GM15510 (cell line): Measurements from ENCODE around the gene SLC22A17.
A peak's percentile ranks its signal among the peaks of the same experiment; 100 is the strongest.

Source experiments
- POLR2A ChIP-seq: IDR thresholded peaks from 3 replicates; pipeline ENCODE4 v1.6.1; 2011; ENCODE audit warnings: borderline replicate concordance; ENCODE audit not compliant: insufficient read length; ENCODE audit errors: extremely low read depth

SLC22A17 gene

GRCh38 chr14:23327947-23328744 lies 24.5 kb downstream of the SLC22A17 start:
- TF ChIP-seq POLR2A, result no peak

DNA sequence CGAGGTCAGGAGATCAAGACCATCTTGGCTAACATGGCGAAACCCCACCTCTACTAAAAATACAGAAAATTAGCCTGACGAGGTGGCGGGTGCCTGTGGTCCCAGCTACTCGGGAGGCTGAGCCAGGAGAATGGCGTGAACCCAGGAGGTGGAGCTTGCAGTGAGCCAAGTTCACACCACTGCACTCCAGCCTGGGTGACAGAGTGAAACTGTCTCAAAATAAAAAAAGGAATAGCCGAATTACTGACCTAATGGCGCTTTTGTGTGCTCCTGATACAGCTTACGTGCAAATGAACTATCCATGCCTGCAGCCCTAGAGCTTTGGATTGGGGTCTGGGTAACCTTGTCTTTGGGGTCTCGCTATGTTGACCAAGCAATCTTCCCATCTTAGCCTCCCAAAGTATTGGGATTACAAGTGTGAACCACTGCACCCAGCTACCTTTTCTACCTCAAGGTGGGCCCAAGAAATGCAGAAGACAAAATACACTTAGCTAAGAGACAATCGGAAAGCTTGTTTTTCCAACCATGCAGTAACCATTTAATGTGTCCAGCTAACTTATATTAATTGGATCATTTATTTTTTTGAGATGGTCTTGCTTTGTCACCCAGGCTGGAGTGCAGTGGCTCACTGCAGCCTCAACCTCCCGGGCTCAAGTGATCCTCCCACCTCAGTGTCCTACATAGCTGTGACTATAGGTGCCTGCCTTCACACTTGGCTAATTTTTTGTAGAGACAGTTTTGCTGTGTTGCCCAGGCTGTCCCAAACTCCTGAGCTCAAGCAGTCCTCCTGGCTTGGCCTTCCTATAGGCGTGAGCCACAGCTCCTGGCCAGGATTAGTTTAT lies 26.0 kb downstream of the SLC22A17 start:
- no peak for TF ChIP-seq POLR2A

DNA sequence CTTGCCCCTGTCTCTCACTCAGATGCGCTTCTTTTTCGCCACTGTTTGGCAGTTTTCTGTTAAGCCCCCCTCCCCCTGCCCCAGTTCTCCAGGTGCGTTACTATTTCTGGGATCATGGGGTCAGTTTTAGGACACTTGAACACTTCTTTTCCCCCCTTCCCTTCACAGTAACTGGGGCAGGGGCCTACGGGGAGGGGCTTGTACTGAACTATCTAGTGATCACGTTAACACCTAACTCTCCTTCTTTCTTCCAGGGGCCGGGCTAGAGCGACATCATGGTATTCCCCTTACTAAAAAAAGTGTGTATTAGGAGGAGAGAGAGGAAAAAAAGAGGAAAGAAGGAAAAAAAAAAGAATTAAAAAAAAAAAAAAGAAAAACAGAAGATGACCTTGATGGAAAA lies 27.7 kb downstream of the SLC22A17 start:
- no peak for TF ChIP-seq POLR2A

DNA sequence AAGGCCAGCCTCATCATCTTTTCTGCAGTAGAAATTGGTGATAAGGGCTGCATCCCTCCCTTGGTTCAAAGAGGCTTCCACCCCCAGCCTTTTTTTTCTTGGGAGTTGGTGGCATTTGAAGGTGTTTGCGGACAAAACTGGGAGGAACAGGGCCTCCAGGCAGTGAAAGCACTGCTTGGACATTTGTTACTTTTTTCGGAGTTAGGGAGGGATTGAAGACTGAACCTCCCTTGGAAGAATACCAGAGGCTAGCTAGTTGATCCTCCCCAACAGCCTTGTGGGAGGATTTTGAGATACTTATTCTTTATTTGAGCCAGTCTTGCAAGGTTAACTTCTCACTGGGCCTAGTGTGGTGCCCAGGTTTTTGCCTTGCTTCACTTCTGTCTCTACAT lies 28.2 kb downstream of the SLC22A17 start:
- TF ChIP-seq POLR2A, result no peak

GRCh38 chr14:23323838-23324454 lies 28.7 kb downstream of the SLC22A17 start:
- no peak for TF ChIP-seq POLR2A

GRCh38 chr14:23322568-23323517 lies 29.8 kb downstream of the SLC22A17 start:
- TF ChIP-seq POLR2A, result no peak

DNA sequence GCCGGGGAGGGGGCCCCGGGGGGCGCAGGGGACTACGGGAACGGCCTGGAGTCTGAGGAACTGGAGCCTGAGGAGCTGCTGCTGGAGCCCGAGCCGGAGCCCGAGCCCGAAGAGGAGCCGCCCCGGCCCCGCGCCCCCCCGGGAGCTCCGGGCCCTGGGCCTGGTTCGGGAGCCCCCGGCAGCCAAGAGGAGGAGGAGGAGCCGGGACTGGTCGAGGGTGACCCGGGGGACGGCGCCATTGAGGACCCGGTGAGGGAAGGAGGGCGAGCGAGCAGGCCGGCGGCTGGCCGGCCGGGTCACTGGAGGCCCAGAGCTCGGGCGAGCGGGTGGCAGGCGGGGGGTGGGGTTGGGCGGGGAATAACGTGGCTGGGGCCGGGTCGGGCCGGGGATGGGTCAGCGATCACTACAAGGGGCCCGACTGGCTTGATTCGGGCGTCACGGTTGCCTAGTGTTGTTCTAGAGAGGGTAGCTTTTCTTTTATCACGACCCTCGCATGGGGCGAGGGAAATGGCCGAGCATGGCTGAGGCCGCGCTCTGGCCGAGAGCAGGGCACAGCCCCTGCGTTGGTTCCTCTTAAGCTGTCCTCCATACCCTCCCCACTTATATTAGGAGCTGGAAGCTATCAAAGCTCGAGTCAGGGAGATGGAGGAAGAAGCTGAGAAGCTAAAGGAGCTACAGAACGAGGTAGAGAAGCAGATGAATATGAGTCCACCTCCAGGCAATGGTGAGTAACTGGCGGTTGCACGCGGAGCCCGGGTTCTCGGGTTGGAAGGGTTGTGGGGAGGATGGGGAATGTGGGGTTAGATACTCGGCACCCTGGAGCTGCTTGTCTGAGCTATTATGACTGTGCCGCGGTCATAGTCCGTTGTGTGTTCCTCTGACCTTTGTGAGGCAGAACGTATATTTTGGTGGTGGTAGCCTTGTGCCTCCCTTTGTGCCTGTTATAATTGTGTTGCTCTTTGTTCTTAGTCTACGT lies 30.8 kb downstream of the SLC22A17 start:
- no peak for TF ChIP-seq POLR2A

DNA sequence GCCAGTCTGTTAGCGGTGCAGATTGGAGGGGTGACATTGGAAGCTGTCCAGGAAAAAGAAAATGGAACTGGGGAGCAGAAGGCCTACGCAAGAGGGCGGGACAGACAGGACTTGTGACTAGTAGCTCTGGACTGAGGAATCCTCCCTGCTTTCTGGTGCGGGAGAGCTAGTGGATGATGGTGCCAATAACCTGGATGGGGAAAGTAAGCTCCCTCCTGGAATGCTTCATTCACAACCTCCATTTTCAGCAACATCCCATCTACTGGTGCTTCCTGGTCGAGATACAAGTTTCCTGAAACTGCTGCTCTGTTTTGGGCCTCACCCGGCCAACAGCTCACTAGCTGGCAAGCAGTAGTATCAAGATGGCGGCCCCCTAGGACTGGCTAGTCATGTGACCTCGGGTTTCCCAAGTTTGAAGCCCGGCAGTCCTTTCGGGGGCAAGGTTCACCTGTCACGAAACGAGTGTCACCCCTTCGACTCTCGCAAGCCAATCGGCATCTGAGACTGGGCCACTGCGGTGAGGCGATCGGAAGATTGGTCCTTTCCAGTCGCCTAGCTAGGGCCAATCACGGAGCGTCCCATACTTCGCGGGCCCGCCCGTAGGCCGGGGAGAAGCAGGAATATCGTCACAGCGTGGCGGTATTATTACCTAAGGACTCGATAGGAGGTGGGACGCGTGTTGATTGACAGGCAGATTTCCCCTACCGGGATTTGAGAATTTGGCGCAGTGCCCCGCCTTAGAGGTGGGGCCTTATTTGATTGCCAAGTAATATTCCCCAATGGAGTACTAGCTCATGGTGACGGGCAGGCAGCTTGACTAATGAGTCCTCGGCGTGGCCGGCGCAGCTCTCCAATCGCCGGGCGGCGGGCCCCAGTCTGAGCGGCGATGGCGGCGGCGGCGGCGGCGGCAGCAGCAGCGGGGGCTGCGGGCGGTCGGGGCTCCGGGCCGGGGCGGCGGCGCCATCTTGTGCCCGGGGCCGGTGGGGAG lies 31.8 kb downstream of the SLC22A17 start, which contains the start of gene PABPN1:
TSS of gene PABPN1 (plus strand) at position 874 of the 988 bp plus-strand sequence. CDS start at position 887, 13 bp downstream.
- peak; percentile 67 for TF ChIP-seq POLR2A

DNA sequence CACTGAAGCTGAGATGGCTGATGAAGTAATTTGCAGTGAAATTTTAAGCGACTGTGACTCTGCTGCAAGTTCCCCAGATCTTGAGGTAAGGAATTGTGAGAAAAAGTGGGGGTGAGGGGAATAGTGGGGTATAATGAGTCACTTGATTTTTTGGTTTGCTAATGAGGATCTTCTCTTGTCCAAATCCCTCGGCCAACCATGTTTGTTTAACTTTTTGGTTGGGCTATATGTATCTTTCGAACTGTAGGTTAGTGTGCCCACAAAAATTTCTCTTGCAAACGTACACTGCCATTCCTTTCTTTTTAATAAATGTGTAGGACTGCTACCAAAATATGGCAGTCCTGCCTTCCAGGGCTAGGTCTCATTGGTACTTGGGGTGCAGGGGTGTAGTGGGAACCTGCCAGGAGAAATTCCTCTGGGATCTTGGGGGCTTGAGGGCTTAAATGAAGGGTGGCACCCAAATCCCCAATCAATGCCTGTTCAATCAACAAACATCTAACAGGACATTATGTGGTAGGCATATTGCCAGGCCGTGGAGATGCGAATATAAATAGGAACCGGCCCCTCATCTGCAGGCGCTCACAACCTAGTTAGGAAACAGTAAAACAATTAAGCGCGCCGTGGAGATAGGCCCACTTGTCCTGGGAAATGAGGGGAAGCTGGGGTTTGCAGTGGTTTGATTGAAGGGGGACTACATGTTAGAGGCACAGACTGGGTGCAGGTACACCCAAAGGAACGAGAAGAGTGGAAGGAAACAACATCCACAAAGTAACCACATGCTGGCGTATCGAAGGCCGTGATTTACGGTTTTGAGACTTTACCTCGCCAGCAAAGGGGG lies 32.7 kb downstream of the SLC22A17 start:
- TF ChIP-seq POLR2A, result no peak

DNA sequence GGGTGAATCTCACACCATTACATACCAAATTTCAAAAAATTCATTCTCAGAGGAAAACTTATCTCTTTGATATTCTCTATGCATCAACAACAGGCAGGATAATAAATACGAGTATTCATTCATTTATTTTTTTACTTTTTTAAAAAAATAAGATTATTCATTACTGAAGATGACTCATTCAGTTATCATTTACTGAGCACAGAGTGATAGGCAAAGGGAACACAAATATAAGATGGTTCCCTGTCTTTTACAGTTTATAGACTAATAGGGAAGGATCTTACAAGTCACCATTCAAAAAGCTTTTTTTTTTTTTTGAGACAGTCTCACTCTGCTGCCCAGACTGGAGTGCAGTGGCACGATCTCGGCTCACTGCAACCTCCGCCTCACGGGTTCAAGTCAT lies 36.4 kb downstream of the SLC22A17 start:
- TF ChIP-seq POLR2A, result no peak

- no peak for TF ChIP-seq POLR2A
These were observed 42.1 kb downstream of the SLC22A17 start for GRCh38 chr14:23310546-23310945.
